GM21515 (cell line): Measurements from ENCODE around the gene LEMD2.

ENCODE experiments used
- ATAC-seq: cut with Tn5 transposase; IDR thresholded peaks from one replicate; pipeline ENCODE4 v1.9.1; 2021; ENCODE audit not compliant: unreplicated experiment

Gene LEMD2

GRCh38 chr6:33759887-33760629 is 28.9 kb downstream of the LEMD2 start:
- ATAC-seq: no peak

GRCh38 chr6:33758815-33759216 is 30.1 kb downstream of the LEMD2 start:
- no peak for ATAC-seq

- ATAC-seq: no peak
These were observed 31.0 kb downstream of the LEMD2 start for GRCh38 chr6:33757906-33758305.

GRCh38 chr6:33757113-33757512 is 31.8 kb downstream of the LEMD2 start:
- ATAC-seq: no peak

- ATAC-seq: no peak
These were observed 32.5 kb downstream of the LEMD2 start for GRCh38 chr6:33756211-33756954.

- ATAC-seq: no peak
These were observed 33.7 kb downstream of the LEMD2 start for GRCh38 chr6:33755070-33755869.

GRCh38 chr6:33754222-33754621 is 34.7 kb downstream of the LEMD2 start:
- no peak for ATAC-seq

- no peak for ATAC-seq
These were observed 36.3 kb downstream of the LEMD2 start for GRCh38 chr6:33752646-33753015.

GRCh38 chr6:33751771-33752645 is 36.9 kb downstream of the LEMD2 start:
- no peak for ATAC-seq

GRCh38 chr6:33750244-33750991 is 38.5 kb downstream of the LEMD2 start:
- no peak for ATAC-seq

- ATAC-seq: no peak
These were observed 39.5 kb downstream of the LEMD2 start for GRCh38 chr6:33749401-33749800.

GRCh38 chr6:33748841-33749240 is 40.1 kb downstream of the LEMD2 start:
- ATAC-seq: no peak

- no peak for ATAC-seq
These were observed 41.1 kb downstream of the LEMD2 start for GRCh38 chr6:33747823-33748222.

- no peak for ATAC-seq
These were observed 42.3 kb downstream of the LEMD2 start, which contains the start of gene IP6K3 for GRCh38 chr6:33746651-33747100. IP6K3 (minus strand) TSS chr6:33746905; CDS start chr6:33735476, 11,429 bp downstream.

- ATAC-seq: no peak
These were observed 42.8 kb downstream of the LEMD2 start for GRCh38 chr6:33746036-33746600.

GRCh38 chr6:33745548-33745947 is 43.4 kb downstream of the LEMD2 start:
- ATAC-seq: no peak

- ATAC-seq: no peak
These were observed 43.9 kb downstream of the LEMD2 start for GRCh38 chr6:33744895-33745546.

GRCh38 chr6:33744001-33744848 is 44.7 kb downstream of the LEMD2 start:
- ATAC-seq: no peak
